HG03139 (cell line): Measurements from ENCODE around the gene KAT6B.
"Not testable (repeated sequence)": the region's sequence is repeated elsewhere in the genome, so short reads cannot be mapped to it uniquely, and the experiment has no call there.

Experiments
- ATAC-seq: cut with Tn5 transposase; IDR thresholded peaks from one replicate; pipeline ENCODE4 v1.9.1; 2021; ENCODE audit not compliant: unreplicated experiment

The KAT6B gene

GRCh38 chr10:74826142-74827044, at the start of gene KAT6B:
TSS of gene KAT6B (plus strand) at chr10:74826600. CDS start at chr10:74842858, 16,258 bp downstream.
- peak; percentile 81 for ATAC-seq

GRCh38 chr10:74778436-74779094, 47.8 kb upstream of the KAT6B start:
- no peak for ATAC-seq

- ATAC-seq: not testable (repeated sequence)
These were observed 44.5 kb upstream of the KAT6B start for GRCh38 chr10:74781870-74782269.

GRCh38 chr10:74784462-74784861, 41.9 kb upstream of the KAT6B start:
- ATAC-seq: no peak

GRCh38 chr10:74786126-74786525, 40.3 kb upstream of the KAT6B start:
- ATAC-seq: no peak

GRCh38 chr10:74787457-74787856, 38.9 kb upstream of the KAT6B start:
- no peak for ATAC-seq

- not testable (repeated sequence) for ATAC-seq
These were observed 34.4 kb upstream of the KAT6B start for GRCh38 chr10:74791979-74792378.

GRCh38 chr10:74792726-74793125, 33.7 kb upstream of the KAT6B start:
- no peak for ATAC-seq

- ATAC-seq: not testable (repeated sequence)
These were observed 33.2 kb upstream of the KAT6B start for GRCh38 chr10:74793240-74793639.

- ATAC-seq: no peak
These were observed 31.9 kb upstream of the KAT6B start for GRCh38 chr10:74794531-74794930.

GRCh38 chr10:74797550-74797949, 28.9 kb upstream of the KAT6B start:
- no peak for ATAC-seq

GRCh38 chr10:74799721-74800221, 26.6 kb upstream of the KAT6B start:
- no peak for ATAC-seq

- no peak for ATAC-seq
These were observed 25.0 kb upstream of the KAT6B start for GRCh38 chr10:74801447-74801846.

GRCh38 chr10:74808501-74808900, 17.9 kb upstream of the KAT6B start:
- no peak for ATAC-seq

GRCh38 chr10:74810087-74810486, 16.3 kb upstream of the KAT6B start:
- ATAC-seq: no peak

- no peak for ATAC-seq
These were observed 12.8 kb upstream of the KAT6B start for GRCh38 chr10:74813381-74814259.

- no peak for ATAC-seq
These were observed 11.6 kb upstream of the KAT6B start for GRCh38 chr10:74814797-74815196.

GRCh38 chr10:74816824-74817498, 9.4 kb upstream of the KAT6B start:
- no peak for ATAC-seq

- no peak for ATAC-seq
These were observed 4.9 kb upstream of the KAT6B start for GRCh38 chr10:74821501-74821900.

- ATAC-seq: no peak
These were observed 4.3 kb upstream of the KAT6B start for GRCh38 chr10:74822101-74822500.
